NCI-H2227 treated with DMSO at 0.1 percent for 48 hours (cell line): Measurements from ENCODE around the gene CLRN2.
"Not testable (repeated sequence)": the region's sequence is repeated elsewhere in the genome, so short reads cannot be mapped to it uniquely, and the experiment has no call there.

Experiments used
- DNase-seq: peaks from one replicate; lab custom pipeline; 2025; lab: John Stamatoyannopoulos, UW

Gene CLRN2

GRCh38 chr4:17504081-17504480 lies 10.9 kb upstream of the CLRN2 start:
- DNase-seq: no peak

GRCh38 chr4:17510582-17510981 lies 4.4 kb upstream of the CLRN2 start:
- DNase-seq: no peak

- no peak for DNase-seq
Measured at GRCh38 chr4:17511051-17511450, 3.9 kb upstream of the CLRN2 start.

GRCh38 chr4:17511509-17511949 lies 3.4 kb upstream of the CLRN2 start:
- DNase-seq: no peak

GRCh38 chr4:17511950-17512795 lies 2.8 kb upstream of the CLRN2 start, which contains the start of gene QDPR:
TSS of gene QDPR (minus strand) at chr4:17512090. CDS start at chr4:17512054, 36 bp downstream.
- peak; percentile 56 for DNase-seq

- no peak for DNase-seq
Measured at GRCh38 chr4:17512973-17513665, 1.8 kb upstream of the CLRN2 start.

GRCh38 chr4:17515445-17516407 lies 761 bp downstream of the CLRN2 start:
- no peak for DNase-seq

- no peak for DNase-seq
Measured at GRCh38 chr4:17516980-17517379, 2.0 kb downstream of the CLRN2 start.

GRCh38 chr4:17517664-17518063 lies 2.7 kb downstream of the CLRN2 start:
- DNase-seq: no peak

GRCh38 chr4:17521595-17521994 lies 6.6 kb downstream of the CLRN2 start:
- DNase-seq: no peak

GRCh38 chr4:17523662-17524061 lies 8.7 kb downstream of the CLRN2 start:
- no peak for DNase-seq

GRCh38 chr4:17526695-17527477 lies 11.9 kb downstream of the CLRN2 start:
- DNase-seq: no peak

- no peak for DNase-seq
Measured at GRCh38 chr4:17528551-17529165, 13.7 kb downstream of the CLRN2 start.

- no peak for DNase-seq
Measured at GRCh38 chr4:17531538-17532285, 16.7 kb downstream of the CLRN2 start.

- DNase-seq: no peak
Measured at GRCh38 chr4:17534705-17535104, 19.7 kb downstream of the CLRN2 start.

GRCh38 chr4:17535242-17535641 lies 20.3 kb downstream of the CLRN2 start:
- no peak for DNase-seq

- DNase-seq: no peak
Measured at GRCh38 chr4:17535906-17536305, 20.9 kb downstream of the CLRN2 start.

- DNase-seq: not testable (repeated sequence)
Measured at GRCh38 chr4:17537060-17537459, 22.1 kb downstream of the CLRN2 start.

GRCh38 chr4:17544205-17544604 lies 29.2 kb downstream of the CLRN2 start:
- peak; percentile 7 for DNase-seq

GRCh38 chr4:17544831-17545234 lies 29.9 kb downstream of the CLRN2 start:
- DNase-seq: no peak
